Measurements from ENCODE around the gene RFTN1. TPM values are rescaled to one million over a fixed set of nuclear protein-coding genes. Genes with fewer than 3 reads are reported as not detected.

The RFTN1 gene
- total RNA-seq, 1 donor, result 73.0 TPM

- no peak for TF ChIP-seq CTCF (IDR thresholded peaks at IDR 0.05; ENCODE audit: insufficient read depth, low read depth, low read length)
- no peak for DNase-seq (ENCODE audit: low read depth)
- no peak overlapping the region for H3K4me3 ChIP-seq (ENCODE audit: low read depth, low read length)
Observed at GRCh38 chr3:16538507-16538906, 25.0 kb upstream of the RFTN1 start.

GRCh38 chr3:16536996-16537395 is 23.5 kb upstream of the RFTN1 start:
- DNase-seq (ENCODE audit: low read depth), result no peak
- H3K4me3 ChIP-seq (ENCODE audit: low read depth, low read length), result no peak overlapping the region
- TF ChIP-seq CTCF (IDR thresholded peaks at IDR 0.05; ENCODE audit: insufficient read depth, low read depth, low read length), result no peak

- no peak for DNase-seq (ENCODE audit: low read depth)
- H3K4me3 ChIP-seq (ENCODE audit: low read depth, low read length), result no peak overlapping the region
- no peak for TF ChIP-seq CTCF (IDR thresholded peaks at IDR 0.05; ENCODE audit: insufficient read depth, low read depth, low read length)
Observed at GRCh38 chr3:16536344-16536663, 22.8 kb upstream of the RFTN1 start.

GRCh38 chr3:16534640-16535262 is 21.3 kb upstream of the RFTN1 start:
- no peak for TF ChIP-seq CTCF (IDR thresholded peaks at IDR 0.05; ENCODE audit: insufficient read depth, low read depth, low read length)
- no peak for DNase-seq (ENCODE audit: low read depth)
- H3K4me3 ChIP-seq (ENCODE audit: low read depth, low read length), result no peak overlapping the region

- peak; percentile 59 for DNase-seq (ENCODE audit: low read depth)
- no peak overlapping the region for H3K4me3 ChIP-seq (ENCODE audit: low read depth, low read length)
- TF ChIP-seq CTCF (IDR thresholded peaks at IDR 0.05; ENCODE audit: insufficient read depth, low read depth, low read length), result no peak
Observed at GRCh38 chr3:16533928-16534574, 20.6 kb upstream of the RFTN1 start.

GRCh38 chr3:16529264-16529663 is 15.8 kb upstream of the RFTN1 start:
- no peak for DNase-seq (ENCODE audit: low read depth)
- H3K4me3 ChIP-seq (ENCODE audit: low read depth, low read length), result no peak overlapping the region
- TF ChIP-seq CTCF (IDR thresholded peaks at IDR 0.05; ENCODE audit: insufficient read depth, low read depth, low read length), result no peak

GRCh38 chr3:16528581-16528993 is 15.1 kb upstream of the RFTN1 start:
- no peak for TF ChIP-seq CTCF (IDR thresholded peaks at IDR 0.05; ENCODE audit: insufficient read depth, low read depth, low read length)
- no peak overlapping the region for H3K4me3 ChIP-seq (ENCODE audit: low read depth, low read length)
- DNase-seq (ENCODE audit: low read depth), result no peak
